Measurements from ENCODE around the gene ADIRF.
"Not testable (repeated sequence)": the region's sequence is repeated elsewhere in the genome, so short reads cannot be mapped to it uniquely, and the experiment has no call there.

The ADIRF gene

GRCh38 chr10:86968271-86968993 lies at the start of gene ADIRF:
TSS of gene ADIRF (plus strand) at chr10:86968482. CDS start at chr10:86968545, 63 bp downstream.
- peak in 1 of 2 experiments; percentile 33 for DNase-seq

GRCh38 chr10:86922553-86922961 lies 45.7 kb upstream of the ADIRF start:
- DNase-seq = no peak

GRCh38 chr10:86929468-86930380 lies 38.6 kb upstream of the ADIRF start:
- no peak for DNase-seq

- no peak for DNase-seq
Observed at GRCh38 chr10:86931872-86932271, 36.4 kb upstream of the ADIRF start.

GRCh38 chr10:86932674-86933073 lies 35.6 kb upstream of the ADIRF start:
- DNase-seq = no peak

DNA sequence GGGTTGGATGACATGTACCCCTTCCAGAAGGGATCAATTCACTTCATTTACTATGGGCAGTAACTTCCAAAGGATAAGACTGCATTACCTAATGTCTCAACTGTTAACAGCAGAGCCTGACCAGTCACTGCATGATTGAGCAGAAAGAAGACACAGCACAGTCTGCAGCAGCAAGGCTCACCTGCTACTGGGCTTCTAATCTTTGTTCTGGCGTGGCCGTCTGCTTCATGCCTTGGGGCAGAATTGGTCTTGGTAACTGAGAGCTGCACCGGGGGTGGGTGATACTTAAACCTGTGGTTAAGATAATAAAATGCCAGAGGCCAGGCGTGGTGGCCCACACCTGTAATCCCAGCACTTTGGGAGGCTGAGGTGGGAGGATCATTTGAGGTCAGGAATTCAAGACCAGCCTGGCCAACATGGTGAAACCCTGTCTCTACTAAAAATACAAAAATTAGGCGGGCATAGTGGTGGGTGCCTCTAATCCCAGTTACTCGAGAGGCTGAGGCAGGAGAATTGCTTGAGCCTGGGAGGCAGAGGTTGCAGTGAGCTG lies 34.0 kb upstream of the ADIRF start:
- not testable (repeated sequence) for DNase-seq

DNA sequence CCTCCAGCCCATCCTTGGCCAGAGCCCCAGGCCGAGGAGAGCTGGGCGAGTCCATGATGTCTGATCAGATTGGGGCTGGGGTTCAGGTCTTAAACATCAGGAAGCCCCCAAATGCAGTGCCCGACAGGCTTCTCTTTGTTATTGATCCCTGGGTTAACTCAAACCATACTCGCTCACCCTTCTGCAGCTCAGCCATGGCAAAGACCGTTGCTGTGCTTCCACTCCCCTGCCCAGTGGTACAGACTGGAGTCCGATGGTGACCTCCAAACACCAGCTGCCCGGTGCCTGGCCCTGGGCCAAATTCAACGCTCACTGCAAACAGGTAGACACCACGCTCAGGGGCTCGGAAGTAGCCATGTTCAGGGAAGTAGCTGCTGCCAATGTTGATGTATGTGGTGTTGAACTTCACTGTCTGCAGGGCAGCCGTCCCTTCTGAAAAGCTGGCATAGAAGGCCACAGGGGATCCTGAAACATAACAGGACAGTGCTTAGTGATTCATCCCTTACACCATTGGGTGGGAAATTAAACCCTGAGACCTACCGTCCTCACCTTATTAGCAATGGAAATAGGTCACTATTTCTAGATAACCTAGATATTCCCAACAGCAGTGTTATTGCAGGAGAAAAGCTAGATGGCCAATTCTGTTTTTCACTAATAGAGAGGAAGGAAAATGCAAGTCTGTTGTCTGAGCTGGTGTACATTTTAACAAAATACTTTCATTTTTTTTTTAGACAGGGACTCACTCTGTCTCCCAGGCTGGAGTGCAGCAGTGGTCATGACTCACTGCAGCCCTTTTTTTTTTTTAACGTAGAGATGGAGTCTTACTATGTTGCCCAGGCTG lies 31.4 kb upstream of the ADIRF start:
- DNase-seq = no peak

- DNase-seq = no peak
Observed at GRCh38 chr10:86937502-86938154, 30.7 kb upstream of the ADIRF start.

GRCh38 chr10:86938260-86938659 lies 30.0 kb upstream of the ADIRF start:
- no peak for DNase-seq

- DNase-seq = not testable (repeated sequence)
Observed at GRCh38 chr10:86940076-86940475, 28.2 kb upstream of the ADIRF start.

- DNase-seq = no peak
Observed at GRCh38 chr10:86940677-86941076, 27.6 kb upstream of the ADIRF start.

DNA sequence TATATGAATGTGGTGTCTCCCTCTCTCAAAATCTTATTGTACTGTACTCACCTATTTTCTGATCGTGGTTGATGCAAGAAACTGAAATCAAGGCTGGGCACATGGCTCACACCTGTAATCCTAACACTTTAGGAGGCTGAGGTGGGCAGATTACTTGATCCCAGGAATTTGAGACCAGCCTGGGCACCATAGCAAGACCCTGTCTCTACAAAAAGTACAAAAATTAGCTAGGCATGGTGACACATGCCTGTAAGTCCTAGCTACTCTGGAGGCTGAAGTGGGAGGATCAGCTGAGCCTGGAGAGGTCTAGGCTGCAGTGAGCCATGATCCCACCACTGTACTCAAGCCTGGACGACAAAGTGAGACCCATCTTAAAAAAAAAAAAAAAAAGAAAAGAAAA lies 26.9 kb upstream of the ADIRF start:
- no peak for DNase-seq

DNA sequence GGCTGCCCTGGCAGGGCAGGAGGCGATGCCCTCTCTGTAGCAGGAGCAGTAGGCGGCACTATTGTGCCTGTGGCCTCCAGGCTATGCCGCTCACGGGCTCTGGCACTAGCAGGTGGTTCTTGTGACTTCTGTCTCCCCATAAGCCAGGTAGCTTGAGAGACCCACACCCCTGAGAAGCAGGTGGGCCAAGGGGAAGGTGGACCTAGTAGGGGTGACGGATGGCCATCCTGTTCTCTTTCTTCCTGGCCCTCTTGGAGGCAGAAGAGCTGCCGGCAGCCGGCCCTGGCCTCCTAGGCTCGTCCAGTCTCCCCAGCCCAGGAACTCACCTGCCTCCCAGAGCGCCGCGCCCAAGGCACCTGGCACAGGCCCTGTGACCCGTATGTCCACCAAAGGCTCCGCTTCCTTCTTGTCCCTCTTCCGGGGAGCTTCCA lies 26.3 kb upstream of the ADIRF start:
- DNase-seq = no peak

DNA sequence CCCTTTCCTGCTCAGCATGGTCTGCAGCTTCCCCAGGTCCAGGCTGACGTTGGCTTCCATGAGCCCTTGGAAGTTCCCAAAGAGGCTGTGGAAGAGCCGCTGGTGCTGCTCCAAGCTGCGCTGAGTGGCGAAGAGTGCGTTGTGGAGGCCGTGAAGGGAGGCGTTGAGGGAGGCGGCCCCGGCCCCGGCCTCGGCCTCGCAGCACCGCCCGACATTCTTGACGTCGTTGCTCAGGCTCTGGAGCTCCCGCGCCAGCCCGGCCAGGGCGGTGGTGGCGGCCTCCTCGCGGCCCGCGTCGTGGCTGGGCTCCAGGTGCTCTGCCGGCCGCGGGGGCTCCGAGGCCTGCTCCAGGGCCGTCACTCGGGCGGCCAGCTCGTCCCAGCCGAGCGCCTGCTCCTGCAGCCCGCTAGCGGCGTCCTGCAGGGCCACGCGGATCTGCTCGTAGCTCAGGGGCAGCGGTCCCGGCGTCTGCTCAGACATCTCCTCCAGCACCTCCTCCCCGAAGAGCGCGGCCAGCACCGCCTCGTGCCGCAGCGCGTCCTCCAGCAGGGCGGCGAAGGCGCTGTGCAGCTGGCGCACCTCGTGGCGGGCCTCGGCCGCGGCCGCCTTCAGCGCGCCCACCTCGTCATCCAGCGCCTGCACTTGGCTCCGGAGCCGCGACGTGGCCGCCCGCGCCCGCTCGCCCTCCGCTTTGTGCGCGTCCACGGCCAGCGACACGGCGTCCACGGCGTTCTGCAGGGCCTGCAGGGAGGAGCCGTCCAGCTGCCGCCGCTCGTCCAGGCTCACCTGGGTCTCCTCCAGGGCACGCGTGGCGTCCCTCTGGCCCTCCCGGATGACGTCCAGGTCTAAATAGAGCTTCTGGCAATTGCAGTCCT lies 25.6 kb upstream of the ADIRF start:
- DNase-seq = no peak

- no peak for DNase-seq
Observed at GRCh38 chr10:86943316-86944030, 24.8 kb upstream of the ADIRF start.

DNA sequence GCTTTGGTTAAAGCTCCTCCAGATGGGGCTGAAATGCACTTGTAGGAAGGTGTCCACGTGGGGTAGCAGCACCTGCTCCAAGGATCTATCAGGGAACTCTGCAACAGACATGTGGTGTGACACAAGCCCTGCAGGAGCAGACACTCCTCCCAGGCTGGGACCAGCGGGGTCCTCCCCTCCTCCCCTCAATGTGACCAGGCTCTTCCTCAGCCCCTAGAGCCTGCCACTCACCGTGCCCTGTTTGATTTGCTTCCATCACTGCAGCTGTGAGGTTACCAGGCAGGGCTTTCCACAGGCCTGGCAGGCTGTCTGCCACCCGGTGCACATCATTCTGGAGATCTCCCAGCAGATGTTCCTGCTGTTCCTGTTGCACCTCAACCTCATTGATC lies 24.3 kb upstream of the ADIRF start:
- no peak for DNase-seq

DNA sequence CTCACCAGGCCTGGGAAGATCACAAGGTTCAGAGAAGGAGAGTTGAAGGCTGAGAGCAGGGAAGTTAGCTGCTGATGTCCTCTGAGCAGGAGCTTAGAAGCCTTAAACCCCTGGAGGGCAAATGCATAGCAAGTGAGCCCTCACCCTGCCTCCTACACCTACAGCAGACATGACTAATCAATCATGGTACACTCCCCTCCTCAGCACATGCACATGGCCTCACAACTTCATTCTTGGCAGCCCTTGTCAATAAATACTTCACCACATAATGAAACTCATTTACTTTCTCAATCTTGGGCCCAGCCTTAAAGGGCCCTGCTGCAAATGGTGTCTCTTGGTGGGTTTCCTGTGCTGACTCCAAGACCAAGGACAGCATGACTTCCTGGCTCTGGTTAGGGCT lies 23.8 kb upstream of the ADIRF start:
- no peak for DNase-seq

DNA sequence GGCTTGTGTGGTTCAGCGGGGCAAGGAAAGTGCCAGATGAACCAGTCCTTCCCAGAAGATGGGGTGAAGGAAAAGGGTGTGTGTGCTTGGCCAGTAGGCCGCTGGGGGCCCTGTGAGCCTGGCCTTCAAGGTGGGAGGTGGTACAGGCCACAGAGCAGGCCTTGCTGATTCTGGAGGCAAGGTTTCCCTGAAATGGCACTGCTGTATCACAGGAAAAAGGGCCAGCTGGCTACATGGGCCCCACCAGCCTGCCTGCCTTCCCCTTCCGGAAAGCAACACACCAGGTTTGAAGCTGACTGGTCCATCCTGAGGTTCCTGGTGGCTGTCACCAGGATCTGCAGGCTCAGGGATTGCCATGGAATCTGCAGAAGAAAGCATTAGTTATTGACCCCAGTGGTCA lies 23.4 kb upstream of the ADIRF start:
- DNase-seq = no peak

DNA sequence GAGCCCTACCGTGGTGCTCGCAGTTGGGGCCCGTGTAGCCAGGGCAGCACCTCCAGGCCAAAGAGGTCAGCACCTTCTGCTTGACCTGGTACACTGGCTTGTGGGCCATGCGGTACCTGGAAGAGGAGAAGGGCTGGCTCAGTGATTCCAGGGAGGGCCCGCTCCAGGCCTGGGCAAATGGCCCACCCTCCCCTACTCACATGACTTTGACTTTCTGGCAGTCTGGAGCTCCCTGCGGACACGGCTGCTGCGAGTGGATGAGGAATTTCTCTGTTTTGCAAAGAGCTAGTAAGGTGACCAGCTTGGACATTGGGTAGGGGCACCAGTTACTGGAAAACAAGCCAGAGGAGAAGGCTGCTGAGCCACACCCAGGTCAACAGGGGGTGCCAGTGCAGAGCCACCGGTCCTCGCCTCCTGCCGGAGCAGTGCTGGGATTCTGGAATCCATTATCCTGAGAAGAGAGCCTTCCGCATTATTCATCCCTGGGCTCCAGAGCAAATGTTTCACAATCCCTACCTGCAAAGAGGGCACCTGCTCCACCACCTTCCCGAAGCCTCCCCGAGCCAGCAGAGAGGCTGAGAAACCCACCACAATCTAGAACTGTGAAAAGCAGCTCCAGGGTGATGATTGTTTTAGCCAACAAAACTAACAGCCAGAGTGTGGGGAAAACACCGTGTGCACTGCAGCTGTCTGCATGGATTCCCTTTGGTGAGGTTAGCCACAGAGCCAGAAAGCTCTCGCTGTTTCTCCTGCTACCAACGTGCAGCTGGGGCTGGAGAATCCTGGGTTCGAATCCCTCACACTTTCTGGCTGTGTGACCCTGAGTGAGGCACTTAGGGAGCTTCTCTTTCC lies 22.7 kb upstream of the ADIRF start:
- DNase-seq = peak in 1 of 2 experiments; percentile 15

Data from NCI-H446 (cell line).